ENCODE measurements around the gene C17orf50.

DNA sequence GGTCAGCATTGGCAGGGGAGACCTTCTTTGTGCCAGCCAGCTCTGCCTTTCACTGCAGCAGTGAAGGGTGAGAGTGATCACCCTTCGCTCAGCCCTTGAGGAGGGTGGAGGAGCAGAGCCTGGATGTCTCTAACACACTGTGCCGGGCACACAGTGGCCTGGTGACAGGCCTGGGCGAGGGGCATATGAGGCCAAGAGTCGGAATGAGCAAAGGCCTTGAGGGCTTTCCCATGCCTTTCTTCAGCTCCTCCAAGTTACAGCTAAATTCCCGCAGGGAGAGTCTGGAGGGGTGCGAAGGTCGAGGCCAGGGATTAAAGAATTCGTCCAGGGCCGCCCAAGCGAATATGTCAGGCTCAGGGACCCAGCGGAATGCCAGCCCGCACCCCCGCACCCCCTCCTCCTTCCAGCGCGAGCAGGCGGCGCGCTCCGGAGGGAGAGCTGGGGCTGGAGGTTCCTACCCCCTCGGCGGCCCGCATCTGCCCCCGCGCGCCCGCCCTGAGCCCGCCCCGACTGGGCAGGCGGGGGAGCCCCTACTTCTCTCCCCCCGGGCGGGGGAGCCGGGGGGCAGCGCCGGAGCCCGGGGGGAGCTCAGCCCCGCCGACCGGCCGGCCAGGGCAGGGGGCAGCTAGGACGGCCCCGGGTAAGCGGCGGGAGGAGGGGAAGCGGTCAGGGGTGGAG is 29.3 kb upstream of the C17orf50 start, which contains the start of gene RASL10B:
- TF ChIP-seq, protein P1, sequence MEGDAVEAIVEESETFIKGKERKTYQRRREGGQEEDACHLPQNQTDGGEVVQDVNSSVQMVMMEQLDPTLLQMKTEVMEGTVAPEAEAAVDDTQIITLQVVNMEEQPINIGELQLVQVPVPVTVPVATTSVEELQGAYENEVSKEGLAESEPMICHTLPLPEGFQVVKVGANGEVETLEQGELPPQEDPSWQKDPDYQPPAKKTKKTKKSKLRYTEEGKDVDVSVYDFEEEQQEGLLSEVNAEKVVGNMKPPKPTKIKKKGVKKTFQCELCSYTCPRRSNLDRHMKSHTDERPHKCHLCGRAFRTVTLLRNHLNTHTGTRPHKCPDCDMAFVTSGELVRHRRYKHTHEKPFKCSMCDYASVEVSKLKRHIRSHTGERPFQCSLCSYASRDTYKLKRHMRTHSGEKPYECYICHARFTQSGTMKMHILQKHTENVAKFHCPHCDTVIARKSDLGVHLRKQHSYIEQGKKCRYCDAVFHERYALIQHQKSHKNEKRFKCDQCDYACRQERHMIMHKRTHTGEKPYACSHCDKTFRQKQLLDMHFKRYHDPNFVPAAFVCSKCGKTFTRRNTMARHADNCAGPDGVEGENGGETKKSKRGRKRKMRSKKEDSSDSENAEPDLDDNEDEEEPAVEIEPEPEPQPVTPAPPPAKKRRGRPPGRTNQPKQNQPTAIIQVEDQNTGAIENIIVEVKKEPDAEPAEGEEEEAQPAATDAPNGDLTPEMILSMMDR (IDR thresholded peaks at IDR 0.05) = no peak
- TF ChIP-seq POLR2A (IDR thresholded peaks at IDR 0.05) (no peak), POLR2AphosphoS5 (IDR thresholded peaks at IDR 0.05) (no peak), EP300 (IDR thresholded peaks at IDR 0.05; ENCODE audit: low read depth) (no peak)
